Measurements from ENCODE around the gene LEKR1. TPM values are rescaled to one million over a fixed set of nuclear protein-coding genes. Genes with fewer than 3 reads are reported as not detected.

LEKR1 gene
- total RNA-seq, 1 donor from 2014 or later: 0.13 TPM

Other genes with a start within 250 kb of the LEKR1 start
- 32.7 and 51.4 TPM in 2 replicates for gene TIPARP, start 151.8 kb upstream of the LEKR1 start, total RNA-seq